HG02970 (cell line): ENCODE measurements around the gene CSNK1D.

Experiments
- ATAC-seq: cut with Tn5 transposase; IDR thresholded peaks from one replicate; pipeline ENCODE4 v1.9.1; 2021; ENCODE audit warnings: mild to moderate bottlenecking, moderate library complexity, moderate number of reproducible peaks; ENCODE audit not compliant: unreplicated experiment, low FRiP score

CSNK1D gene

GRCh38 chr17:82311971-82312370 lies 38.5 kb upstream of the CSNK1D start:
- ATAC-seq, result no peak

DNA sequence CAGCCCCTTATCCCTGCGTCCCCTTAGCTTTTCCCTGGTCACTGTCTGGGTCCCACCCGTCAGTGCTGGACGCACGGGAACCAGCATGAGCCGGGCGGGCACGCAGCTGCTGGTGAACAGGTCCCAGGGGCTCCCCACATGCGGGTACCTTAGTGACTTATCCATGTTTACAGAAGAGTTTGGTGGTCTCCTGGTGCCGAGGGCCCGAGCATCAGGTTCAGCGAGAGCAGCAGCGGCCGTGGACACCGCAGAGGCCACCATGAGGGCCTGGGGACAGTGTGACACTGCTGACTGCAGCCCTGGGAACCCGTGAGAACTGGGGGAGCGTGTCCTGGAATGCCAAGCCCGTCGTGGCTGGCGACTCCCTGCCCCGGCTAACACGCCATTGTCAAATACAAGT lies 37.4 kb upstream of the CSNK1D start:
- ATAC-seq, result no peak

GRCh38 chr17:82309656-82310570 lies 36.4 kb upstream of the CSNK1D start:
- no peak for ATAC-seq

DNA sequence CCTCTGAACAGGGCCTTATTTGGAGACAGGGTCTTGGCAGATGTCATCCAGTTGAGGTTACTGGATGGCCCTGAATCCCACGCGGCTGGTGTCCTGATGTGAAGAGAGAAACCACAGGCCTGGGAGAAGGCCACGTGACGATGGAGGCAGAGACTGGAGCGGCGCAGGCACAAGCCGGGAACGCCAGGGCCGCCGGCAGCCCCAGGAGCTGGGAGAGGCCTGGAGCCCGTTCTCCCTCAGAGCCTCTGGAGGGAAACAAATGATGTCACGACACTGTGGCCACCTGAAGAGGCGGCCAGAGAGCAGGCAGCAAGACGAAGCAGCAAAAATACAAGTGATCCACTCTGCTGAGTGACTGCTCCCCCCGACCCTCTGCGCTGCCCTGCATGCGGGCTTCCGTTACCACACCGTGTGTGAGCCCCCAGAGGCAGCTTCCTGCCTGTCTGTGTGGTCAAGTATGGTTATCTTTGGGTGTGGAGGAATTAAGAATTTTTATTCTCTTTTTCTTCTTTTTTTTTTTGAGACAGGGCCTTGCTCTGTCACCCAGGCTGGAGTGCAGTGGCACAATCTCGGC lies 32.3 kb upstream of the CSNK1D start:
- ATAC-seq, result no peak

- ATAC-seq, result no peak
These were observed 31.6 kb upstream of the CSNK1D start for GRCh38 chr17:82304826-82305726.

DNA sequence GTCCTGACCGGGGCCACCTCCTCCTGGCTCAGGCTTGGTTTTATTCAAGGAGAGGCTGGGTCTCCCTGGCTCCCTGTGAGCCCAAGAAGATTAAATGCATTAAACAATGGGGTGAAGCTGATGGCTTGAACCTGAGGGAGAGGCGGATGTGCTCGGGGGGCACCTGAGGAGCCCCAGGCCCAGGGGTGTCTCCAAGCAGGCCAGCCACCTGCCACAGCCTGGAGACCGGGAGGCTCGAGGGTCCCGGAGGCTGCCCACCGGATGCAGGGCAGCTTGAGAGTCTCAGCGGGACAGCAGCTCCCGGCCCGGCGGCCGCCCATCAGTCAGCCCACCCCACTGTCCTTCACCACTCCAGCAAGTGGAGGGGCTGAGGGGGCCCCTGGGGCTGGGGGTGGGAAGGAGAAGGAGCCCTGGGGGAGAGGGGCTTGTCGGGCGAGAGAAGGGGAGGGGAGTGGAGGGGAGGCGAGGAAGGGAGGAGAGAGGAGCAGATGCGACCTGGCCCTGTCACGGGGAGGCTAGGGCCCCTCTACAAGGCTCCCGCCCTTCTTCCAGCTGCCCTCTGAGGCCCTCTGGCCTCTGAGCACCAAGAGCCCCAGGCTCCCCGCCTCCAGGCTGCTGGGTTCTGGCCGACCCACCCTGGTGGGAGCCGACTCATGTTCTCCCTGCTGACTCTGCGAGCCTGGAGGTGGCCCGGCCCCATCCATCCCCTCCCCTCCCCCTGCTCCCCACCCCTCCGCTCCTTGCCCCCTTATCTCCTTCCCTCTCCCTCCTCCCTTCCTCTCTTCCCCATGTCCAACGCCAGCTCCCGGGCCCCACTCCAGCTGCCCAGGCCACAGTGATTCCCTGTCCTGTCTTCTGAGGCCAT lies 30.7 kb upstream of the CSNK1D start:
- ATAC-seq, result no peak

DNA sequence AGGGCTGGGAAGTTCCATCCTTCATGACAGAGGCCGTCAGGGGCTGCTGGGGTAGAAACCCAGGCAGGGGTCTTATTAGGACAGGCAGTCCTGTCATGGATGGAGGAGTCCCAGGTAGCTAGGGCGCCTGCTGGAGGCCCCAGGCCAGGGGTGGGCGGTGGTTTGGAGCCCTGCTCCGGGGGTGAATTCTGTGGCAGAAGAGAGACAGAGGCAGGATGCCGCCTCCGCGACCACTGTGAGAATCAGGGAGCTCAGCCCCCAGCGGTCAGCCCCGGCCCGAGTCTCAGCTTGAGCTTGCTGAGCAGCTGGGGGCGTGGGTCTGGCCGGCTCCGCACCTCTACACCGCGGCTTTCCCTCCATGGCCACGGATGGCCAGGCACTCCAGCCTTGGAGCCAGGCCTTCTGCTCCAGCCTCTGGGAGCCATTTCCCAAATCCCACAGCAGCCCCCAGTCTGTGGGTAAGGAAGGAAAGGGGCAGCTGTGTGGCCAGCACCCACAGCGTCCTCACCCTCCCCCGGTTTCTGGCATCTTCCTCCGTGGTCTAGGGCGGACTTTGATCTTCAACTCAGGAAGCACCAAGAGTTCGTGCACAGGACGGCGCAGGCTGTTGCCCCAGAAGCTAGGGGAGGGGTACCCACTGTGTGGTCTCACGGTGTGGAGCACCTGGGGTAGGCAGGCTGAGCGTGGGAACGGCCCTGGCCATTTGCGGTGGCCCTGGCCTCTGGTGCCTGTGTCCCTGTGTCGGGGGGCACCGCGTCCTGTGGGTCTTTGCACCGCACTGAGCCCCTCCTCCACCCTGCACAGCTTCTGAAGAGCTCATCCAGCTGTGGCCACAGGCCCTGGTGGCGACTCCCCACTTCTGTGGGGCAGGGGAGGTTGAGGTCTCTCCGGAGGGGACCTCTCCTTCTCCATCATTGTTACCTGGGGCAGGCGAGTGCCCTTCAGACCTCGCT lies 29.8 kb upstream of the CSNK1D start:
- no peak for ATAC-seq

- no peak for ATAC-seq
These were observed 29.1 kb upstream of the CSNK1D start for GRCh38 chr17:82302568-82302963.

DNA sequence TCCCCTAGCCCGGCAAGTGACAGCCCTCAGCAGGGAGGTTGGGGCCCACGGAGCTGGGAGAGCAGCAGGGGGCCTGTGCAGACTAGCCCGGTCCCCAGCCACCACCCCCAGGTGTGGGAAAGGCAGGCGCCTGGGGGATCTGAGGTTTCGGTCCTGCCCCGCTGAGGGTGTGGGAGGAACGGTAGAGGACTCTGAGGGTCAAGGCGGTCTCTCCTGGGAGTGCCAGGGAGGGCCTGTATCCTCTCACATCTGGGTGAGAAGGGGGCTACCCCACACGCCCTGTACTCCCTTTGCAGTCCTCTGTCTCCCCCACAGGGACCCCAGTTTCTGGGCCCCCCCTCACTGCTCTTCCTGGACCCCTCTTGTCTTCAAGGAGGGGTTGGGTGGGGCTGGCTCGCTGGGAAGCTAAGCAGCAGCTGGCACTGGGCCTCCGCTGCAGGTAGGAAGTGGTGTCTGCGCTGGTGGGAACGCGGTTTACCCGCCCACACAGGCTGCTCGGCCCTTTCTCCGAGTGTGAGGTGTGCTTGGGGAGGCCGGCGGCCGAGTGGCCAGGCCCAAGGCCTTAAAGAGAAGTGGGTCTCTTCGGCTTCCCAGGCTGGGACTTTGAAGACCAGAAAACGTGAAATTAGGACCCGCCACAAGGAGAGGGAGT lies 28.5 kb upstream of the CSNK1D start:
- no peak for ATAC-seq

- no peak for ATAC-seq
These were observed 27.9 kb upstream of the CSNK1D start for GRCh38 chr17:82301300-82301915.

DNA sequence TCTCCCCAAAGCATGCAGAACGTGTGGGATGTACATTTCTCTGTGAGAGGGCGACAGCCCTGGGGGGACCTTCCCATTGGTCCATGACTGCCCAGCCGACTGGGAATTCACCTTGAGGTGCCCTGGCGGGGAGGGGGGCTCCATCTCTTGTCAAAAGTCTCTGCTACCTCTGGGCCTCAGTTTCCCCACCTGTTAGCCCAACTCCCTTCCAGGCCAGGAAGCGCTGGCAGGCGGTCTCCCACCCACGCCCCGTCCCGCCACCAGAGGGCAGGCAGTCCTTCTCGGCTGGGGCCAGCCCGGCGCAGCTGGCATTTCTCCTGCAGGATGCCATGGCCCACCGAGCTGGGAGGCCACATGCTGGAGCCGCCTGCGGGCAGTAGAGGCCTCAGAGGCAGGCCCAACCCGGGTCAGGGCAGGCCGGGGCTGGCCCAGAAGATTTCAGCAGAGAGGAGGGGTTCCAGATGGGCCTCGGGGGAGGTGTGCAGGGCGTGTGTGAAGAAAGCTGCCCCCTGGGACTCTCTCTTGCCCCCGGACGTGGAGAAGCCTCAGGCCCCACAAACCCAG lies 27.3 kb upstream of the CSNK1D start:
- ATAC-seq, result no peak

DNA sequence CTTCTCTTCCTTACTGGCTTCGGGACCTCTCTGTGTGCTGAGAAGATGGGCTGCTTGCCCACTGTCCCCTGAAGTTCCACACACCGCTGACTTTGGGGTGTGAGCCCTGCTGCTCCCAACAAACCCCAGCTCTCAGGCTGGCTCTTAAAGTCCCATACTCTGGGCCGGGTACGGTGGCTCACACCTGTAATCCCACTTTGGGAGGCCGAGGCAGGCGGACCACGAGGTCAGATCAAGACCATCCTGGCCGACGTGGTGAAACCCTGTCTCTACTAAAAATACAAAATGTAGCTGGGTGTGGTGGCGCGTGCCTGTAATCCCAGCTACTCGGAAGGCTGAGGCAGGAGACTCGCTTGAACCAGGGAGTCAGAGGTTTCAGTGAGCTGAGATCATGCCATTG lies 26.7 kb upstream of the CSNK1D start:
- no peak for ATAC-seq

GRCh38 chr17:82299452-82299851 lies 26.0 kb upstream of the CSNK1D start:
- ATAC-seq, result no peak

GRCh38 chr17:82298538-82299421 lies 25.3 kb upstream of the CSNK1D start:
- ATAC-seq, result no peak

- peak; percentile 39 for ATAC-seq
These were observed 24.4 kb upstream of the CSNK1D start for GRCh38 chr17:82297714-82298537.

GRCh38 chr17:82297280-82297713 lies 23.8 kb upstream of the CSNK1D start:
- ATAC-seq, result peak; percentile 33
